Osteocyte (in vitro differentiated cells): ENCODE measurements around the gene EVI2A. TPM values are rescaled to one million over a fixed set of nuclear protein-coding genes. Genes with fewer than 3 reads are reported as not detected.
A peak's percentile ranks its signal among the peaks of the same experiment; 100 is the strongest.
"Not testable (repeated sequence)": the region's sequence is repeated elsewhere in the genome, so short reads cannot be mapped to it uniquely, and the experiment has no call there.

Source experiments
- DNase-seq: peaks from one replicate; pipeline ENCODE4 v3.0.0; 2021; ENCODE audit warnings: mixed read lengths; ENCODE audit not compliant: unreplicated experiment; ENCODE audit errors: extremely low spot score
- H3K27ac Mint-ChIP-seq: one replicate; pipeline ENCODE4 v1.8.0; 2021; ENCODE audit warnings: mild to moderate bottlenecking, mixed read lengths; ENCODE audit not compliant: unreplicated experiment
- H3K27me3 Mint-ChIP-seq: one replicate; pipeline ENCODE4 v1.8.0; 2021; ENCODE audit warnings: mixed read lengths; ENCODE audit not compliant: unreplicated experiment
- H3K36me3 Mint-ChIP-seq: one replicate; pipeline ENCODE4 v1.8.0; 2021; ENCODE audit warnings: mixed read lengths; ENCODE audit not compliant: unreplicated experiment
- H3K4me1 Mint-ChIP-seq: one replicate; pipeline ENCODE4 v1.8.0; 2021; ENCODE audit warnings: mixed read lengths; ENCODE audit not compliant: unreplicated experiment
- H3K4me3 Mint-ChIP-seq: one replicate; pipeline ENCODE4 v1.8.0; 2021; ENCODE audit warnings: mild to moderate bottlenecking, moderate library complexity, mixed read lengths; ENCODE audit not compliant: unreplicated experiment
- H3K9me3 Mint-ChIP-seq: one replicate; pipeline ENCODE4 v1.8.0; 2021; ENCODE audit warnings: mixed read lengths; ENCODE audit not compliant: unreplicated experiment
- total RNA-seq: library from RNA; stranded (reverse); gene quantifications from 2 replicates; pipeline ENCODE4 v1.2.1, GENCODE V29; 2021
- TF ChIP-seq, protein P1 (sequence below): fragments of 200-600 bp; sonication (generic); IDR thresholded peaks from 2 replicates; pipeline ENCODE4 v1.5.0; 2021; ENCODE audit warnings: antibody characterized with exemption, mild to moderate bottlenecking, moderate library complexity

The EVI2A gene
- total RNA-seq, 1 donor from 2014 or later: not detected

DNA sequence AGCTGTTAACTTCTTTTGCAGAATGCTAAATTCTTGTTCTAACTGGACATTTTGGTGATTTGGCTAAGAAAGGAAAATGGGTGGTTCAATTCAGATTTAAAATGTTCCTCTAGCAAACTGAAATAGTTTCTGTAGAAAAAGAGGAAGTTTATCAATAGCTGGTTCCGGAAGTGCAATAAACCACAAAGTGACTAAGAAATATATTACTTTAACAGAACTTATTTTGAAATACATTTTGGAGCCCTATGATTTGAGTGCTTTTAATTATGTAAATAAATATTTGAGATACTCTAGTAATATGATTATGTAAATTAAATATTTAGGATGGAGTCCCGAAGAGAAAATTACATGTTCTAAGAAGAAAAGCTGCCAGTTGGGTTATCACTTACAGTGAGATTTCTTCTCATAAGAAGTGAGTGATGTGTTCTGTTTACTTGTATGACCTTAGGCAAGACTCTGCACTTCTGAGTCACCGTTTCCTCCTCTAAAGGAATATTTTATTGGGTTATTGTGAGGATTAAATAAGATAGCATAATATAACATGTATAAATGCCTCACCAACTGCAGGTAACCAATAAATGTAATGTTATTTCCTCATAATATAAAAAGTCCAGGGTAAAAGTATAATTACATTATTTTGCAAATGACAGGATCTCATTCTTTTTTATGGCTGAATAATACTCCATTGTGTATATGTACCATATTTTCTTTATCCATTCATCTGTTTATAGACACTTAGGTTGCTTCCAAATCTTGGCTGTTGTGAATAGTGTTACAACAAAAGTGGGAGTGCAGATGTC is 7.2 kb downstream of the EVI2A start, which contains the start of gene EVI2B:
EVI2B (minus strand) TSS at position 73 of the 800 bp plus-strand sequence. CDS start 8,445 bp downstream, outside the sequence.
- no peak for DNase-seq
- Mint-ChIP-seq H3K27ac (peak within 1 kb of the TSS; percentile 44), H3K4me3 (no peak within 1 kb of the TSS), H3K36me3 (peaks cover 14% of the 10 kb centered on the region), H3K9me3 (no peaks in the 10 kb centered on the region), H3K4me1 (peaks cover 11% of the 10 kb centered on the region), H3K27me3 (no peaks in the 10 kb centered on the region)
- TF ChIP-seq, protein P1, sequence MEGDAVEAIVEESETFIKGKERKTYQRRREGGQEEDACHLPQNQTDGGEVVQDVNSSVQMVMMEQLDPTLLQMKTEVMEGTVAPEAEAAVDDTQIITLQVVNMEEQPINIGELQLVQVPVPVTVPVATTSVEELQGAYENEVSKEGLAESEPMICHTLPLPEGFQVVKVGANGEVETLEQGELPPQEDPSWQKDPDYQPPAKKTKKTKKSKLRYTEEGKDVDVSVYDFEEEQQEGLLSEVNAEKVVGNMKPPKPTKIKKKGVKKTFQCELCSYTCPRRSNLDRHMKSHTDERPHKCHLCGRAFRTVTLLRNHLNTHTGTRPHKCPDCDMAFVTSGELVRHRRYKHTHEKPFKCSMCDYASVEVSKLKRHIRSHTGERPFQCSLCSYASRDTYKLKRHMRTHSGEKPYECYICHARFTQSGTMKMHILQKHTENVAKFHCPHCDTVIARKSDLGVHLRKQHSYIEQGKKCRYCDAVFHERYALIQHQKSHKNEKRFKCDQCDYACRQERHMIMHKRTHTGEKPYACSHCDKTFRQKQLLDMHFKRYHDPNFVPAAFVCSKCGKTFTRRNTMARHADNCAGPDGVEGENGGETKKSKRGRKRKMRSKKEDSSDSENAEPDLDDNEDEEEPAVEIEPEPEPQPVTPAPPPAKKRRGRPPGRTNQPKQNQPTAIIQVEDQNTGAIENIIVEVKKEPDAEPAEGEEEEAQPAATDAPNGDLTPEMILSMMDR: no peak

DNA sequence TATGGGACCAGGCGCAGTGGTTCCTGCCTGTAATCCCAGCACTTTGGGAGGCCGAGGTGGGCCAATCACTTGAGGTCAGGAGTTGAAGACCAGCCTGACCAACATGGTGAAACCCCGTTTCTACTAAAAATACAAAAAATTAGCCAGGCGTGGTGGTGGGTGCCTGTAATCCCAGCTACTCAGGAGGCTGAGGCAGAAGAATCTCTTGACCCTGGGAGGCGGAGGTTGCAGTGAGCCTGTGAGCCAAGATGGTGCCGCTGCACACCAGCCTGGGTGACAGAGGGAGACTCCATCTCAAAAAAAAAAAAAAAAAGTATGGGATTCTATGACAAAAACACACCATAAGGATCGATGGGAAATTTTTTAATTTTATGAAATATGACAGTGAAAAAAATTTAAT is 9.2 kb downstream of the EVI2A start:
- H3K4me3 Mint-ChIP-seq, H3K27ac Mint-ChIP-seq, H3K27me3 Mint-ChIP-seq, DNase-seq, H3K9me3 Mint-ChIP-seq: not testable (repeated sequence)
- Mint-ChIP-seq H3K4me1 (peaks cover 11% of the 10 kb centered on the region), H3K36me3 (peaks cover 11% of the 10 kb centered on the region)

DNA sequence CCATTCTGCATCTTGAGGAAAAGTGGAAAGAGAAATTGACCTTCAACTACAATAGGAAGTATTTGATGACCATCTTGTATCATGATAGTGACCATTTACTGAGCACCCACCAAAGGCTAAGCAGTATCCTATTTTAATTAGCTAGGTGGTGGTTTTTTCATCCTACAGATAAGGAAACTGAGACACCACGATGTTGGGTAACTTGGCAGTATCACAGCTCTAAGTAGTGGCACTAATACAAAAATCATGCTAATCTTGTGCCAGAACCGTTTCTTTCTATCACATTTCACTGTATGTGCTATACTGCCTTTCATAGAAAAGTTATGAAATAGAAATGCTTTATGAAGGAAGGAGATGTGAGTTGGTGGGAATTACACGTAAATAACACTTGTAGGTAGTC is 9.9 kb downstream of the EVI2A start:
- no peak overlapping the region for H3K4me3 Mint-ChIP-seq
- no peak for DNase-seq
- peaks cover 11% of the 10 kb centered on the region for H3K4me1 Mint-ChIP-seq
- no peaks in the 10 kb centered on the region for H3K27me3 Mint-ChIP-seq
- H3K36me3 Mint-ChIP-seq: peaks cover 10% of the 10 kb centered on the region
- TF ChIP-seq, protein P1: no peak
- no peak overlapping the region for H3K27ac Mint-ChIP-seq
- no peaks in the 10 kb centered on the region for H3K9me3 Mint-ChIP-seq

DNA sequence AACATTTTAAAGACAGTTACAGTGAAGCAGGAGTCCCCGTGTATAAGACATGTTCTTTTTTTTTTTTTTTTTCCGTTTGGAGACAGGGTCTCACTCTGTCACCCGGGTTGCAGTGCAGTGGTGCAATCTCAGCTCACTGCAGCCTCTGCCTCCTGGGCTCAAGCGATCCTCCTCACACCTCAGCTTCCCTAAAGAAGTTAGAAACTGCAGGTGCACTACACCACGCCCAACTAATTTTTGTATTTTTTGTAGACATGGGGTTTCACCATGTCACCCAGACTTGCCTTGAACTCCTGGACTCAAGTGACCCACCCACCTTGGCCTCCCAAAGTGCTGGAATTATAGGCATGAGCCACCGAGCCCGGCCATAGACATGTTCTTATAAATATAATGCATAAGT is 10.5 kb downstream of the EVI2A start:
- H3K9me3 Mint-ChIP-seq: no peaks in the 10 kb centered on the region
- H3K36me3 Mint-ChIP-seq: peaks cover 10% of the 10 kb centered on the region
- H3K4me1 Mint-ChIP-seq: peaks cover 11% of the 10 kb centered on the region
- DNase-seq: no peak
- no peak overlapping the region for H3K27ac Mint-ChIP-seq
- TF ChIP-seq, protein P1: no peak
- H3K4me3 Mint-ChIP-seq: no peak overlapping the region
- H3K27me3 Mint-ChIP-seq: no peaks in the 10 kb centered on the region

DNA sequence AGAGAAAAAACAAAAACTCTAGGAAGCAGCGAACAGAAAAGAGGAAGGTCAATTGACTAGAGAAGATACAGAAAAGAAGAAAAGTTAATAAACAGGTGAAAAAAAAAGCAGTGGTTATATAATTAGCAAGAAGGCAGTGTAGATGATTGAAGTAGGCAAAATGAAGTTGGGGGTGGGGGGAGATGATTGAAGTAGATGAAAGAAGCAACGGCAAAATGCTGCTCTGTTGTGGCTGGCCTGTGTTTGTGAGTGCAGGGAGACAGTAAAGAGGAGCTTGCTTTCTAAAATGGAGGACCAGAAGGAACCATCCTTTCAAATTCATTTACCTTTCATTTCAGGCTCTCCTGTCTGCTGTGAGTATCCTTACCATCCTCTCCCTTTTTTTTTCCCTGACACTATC is 11.2 kb downstream of the EVI2A start:
- TF ChIP-seq, protein P1: no peak
- Mint-ChIP-seq H3K4me1 (peaks cover 11% of the 10 kb centered on the region), H3K9me3 (no peaks in the 10 kb centered on the region), H3K4me3 (no peak overlapping the region), H3K36me3 (peaks cover 12% of the 10 kb centered on the region), H3K27me3 (no peaks in the 10 kb centered on the region), H3K27ac (no peak overlapping the region)
- DNase-seq: no peak
